Activated B cell treated with CpG ODN at 0.5 μM for 24 hours (primary cell): Measurements from ENCODE around the gene MIA3. TPM values are rescaled to one million over a fixed set of nuclear protein-coding genes. Genes with fewer than 3 reads are reported as not detected.

Experiments used
- ATAC-seq: fragments of 200-7000 bp; cut with Tn5 transposase; one replicate; pipeline ENCODE4 v1.10.0; 2021; ENCODE audit warnings: low read depth, mild to moderate bottlenecking, moderate library complexity
- CTCF ChIA-PET: fragments of 350-600 bp; sonication (Branson Sonifier 250); formaldehyde crosslinking; loops from one replicate; lab custom pipeline; 2021; ENCODE audit warnings: antibody characterized with exemption; lab: Charles Lee
- POLR2A ChIA-PET: fragments of 350-600 bp; sonication (Branson Sonifier 250); formaldehyde crosslinking; loops from one replicate; lab custom pipeline; 2021; ENCODE audit warnings: antibody characterized with exemption; lab: Charles Lee
- DNase-seq: peaks from one replicate; pipeline ENCODE4 v3.0.0; 2022
- H3K27ac Mint-ChIP-seq: one replicate; pipeline ENCODE4 v1.8.0; 2020; ENCODE audit warnings: mixed read lengths
- H3K27me3 Mint-ChIP-seq: one replicate; pipeline ENCODE4 v1.8.0; 2021; ENCODE audit warnings: mixed read lengths
- H3K36me3 Mint-ChIP-seq: one replicate; pipeline ENCODE4 v1.8.0; 2021; ENCODE audit warnings: low read depth, mixed read lengths
- H3K4me1 Mint-ChIP-seq: one replicate; pipeline ENCODE4 v1.8.0; 2021; ENCODE audit warnings: mixed read lengths
- H3K4me3 Mint-ChIP-seq: one replicate; pipeline ENCODE4 v1.8.0; 2020; ENCODE audit warnings: mild to moderate bottlenecking, mixed read lengths
- H3K9me3 Mint-ChIP-seq: one replicate; pipeline ENCODE4 v1.8.0; 2020; ENCODE audit warnings: mixed read lengths
- CTCF ChIP-seq: fragments of 200-600 bp; IDR thresholded peaks from one replicate; pipeline ENCODE4 v1.8.0; 2022; ENCODE audit warnings: antibody characterized with exemption, mild to moderate bottlenecking
- intact Hi-C: fragments of 100-400 bp; cut with micrococcal nuclease; formaldehyde crosslinking; loops from one replicate; pipeline ENCODE4 v1.15.1; 2024
- total RNA-seq: library from RNA; stranded (reverse); gene quantifications from 2 replicates; pipeline ENCODE4 v1.2.3, GENCODE V29; 2022

Gene MIA3
- total RNA-seq, 1 donor from 2014 or later = 83.1 TPM

DNA sequence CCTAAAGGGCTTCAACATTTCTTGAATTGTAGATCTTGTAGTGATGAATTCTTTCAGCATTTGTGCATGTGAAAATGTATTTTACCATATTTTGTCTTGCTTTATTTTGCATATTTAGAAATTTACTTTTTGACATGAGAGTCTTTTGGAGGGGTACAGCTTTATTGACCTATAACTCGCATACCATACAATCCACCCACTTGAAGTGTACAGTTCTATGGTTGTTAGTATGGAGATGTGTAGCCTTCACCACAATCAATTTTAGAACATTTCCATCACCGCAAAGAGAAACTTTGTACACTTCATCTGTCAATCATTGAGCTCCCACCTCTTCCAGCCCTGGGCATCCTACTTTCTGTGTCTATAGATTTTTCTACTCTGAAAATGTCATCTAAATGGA is 7.2 kb upstream of the MIA3 start:
- H3K9me3 Mint-ChIP-seq = peaks cover 4% of the 10 kb centered on the region
- no peak overlapping the region for H3K4me3 Mint-ChIP-seq
- no peak for TF ChIP-seq CTCF
- intact Hi-C loops = no loop called here
- ChIA-PET CTCF (interaction anchor here (0.8 kb wide), 1 partner anchor 471 kb away, joined by 3 read pairs; no protein-coding TSS in a partner anchor), POLR2A (no interaction called here)
- H3K36me3 Mint-ChIP-seq = no peaks in the 10 kb centered on the region
- DNase-seq (no peak), ATAC-seq (no peak)
- H3K27me3 Mint-ChIP-seq = peaks cover 22% of the 10 kb centered on the region
- no peaks in the 10 kb centered on the region for H3K4me1 Mint-ChIP-seq
- no peak overlapping the region for H3K27ac Mint-ChIP-seq

- Mint-ChIP-seq H3K36me3 (no peaks in the 10 kb centered on the region), H3K4me3 (no peak overlapping the region), H3K27ac (no peak overlapping the region), H3K4me1 (peaks cover 8% of the 10 kb centered on the region), H3K27me3 (peaks cover 22% of the 10 kb centered on the region), H3K9me3 (peaks cover 3% of the 10 kb centered on the region)
- intact Hi-C loops = no loop called here
- TF ChIP-seq CTCF = no peak
- no peak for ATAC-seq
- ChIA-PET CTCF (interaction anchor here (1.7 kb wide), 1 partner anchor 21 kb away, joined by 5 read pairs; no protein-coding TSS in a partner anchor), POLR2A (interaction anchor here (0.5 to 0.7 kb wide), 2 partner anchors 30 to 903 kb away, joined by 3 to 5 read pairs; no protein-coding TSS in a partner anchor)
- DNase-seq = no peak
Observed at GRCh38 chr1:222613627-222614026, 4.3 kb upstream of the MIA3 start.

DNA sequence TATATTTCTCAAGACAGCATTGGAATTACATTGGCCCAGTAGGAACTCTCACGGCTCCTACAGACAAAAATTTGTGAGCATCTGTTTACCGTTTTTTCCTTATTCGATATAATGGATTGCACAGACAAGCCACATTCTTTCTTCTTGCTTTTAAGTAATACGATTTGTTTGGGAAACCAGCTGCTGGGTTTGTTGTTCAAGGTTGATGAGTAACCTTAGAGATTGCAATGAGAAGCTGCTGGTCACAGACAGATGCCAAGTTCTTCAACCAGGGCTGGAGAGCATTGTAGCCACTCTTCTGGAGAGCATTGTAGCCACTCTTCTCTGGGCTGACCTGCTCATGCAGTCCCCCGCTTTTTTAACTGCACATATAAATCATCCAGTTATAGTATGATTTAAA is 1.4 kb upstream of the MIA3 start:
- H3K4me3 Mint-ChIP-seq = peak overlapping the region; percentile 93
- no peak for DNase-seq
- H3K27me3 Mint-ChIP-seq = peaks cover 22% of the 10 kb centered on the region
- ChIA-PET CTCF (interaction anchor here (1.2 to 1.3 kb wide), 2 partner anchors 18 to 517 kb away, joined by 4 to 6 read pairs; no protein-coding TSS in a partner anchor), POLR2A (interaction anchor here (1.6 kb wide), 1 partner anchor 27 kb away, joined by 7 read pairs; no protein-coding TSS in a partner anchor)
- ATAC-seq = no peak
- H3K27ac Mint-ChIP-seq = no peak overlapping the region
- H3K36me3 Mint-ChIP-seq = peaks cover 6% of the 10 kb centered on the region
- no peaks in the 10 kb centered on the region for H3K9me3 Mint-ChIP-seq
- H3K4me1 Mint-ChIP-seq = peaks cover 28% of the 10 kb centered on the region
- no peak for TF ChIP-seq CTCF
- intact Hi-C loops = no loop called here

DNA sequence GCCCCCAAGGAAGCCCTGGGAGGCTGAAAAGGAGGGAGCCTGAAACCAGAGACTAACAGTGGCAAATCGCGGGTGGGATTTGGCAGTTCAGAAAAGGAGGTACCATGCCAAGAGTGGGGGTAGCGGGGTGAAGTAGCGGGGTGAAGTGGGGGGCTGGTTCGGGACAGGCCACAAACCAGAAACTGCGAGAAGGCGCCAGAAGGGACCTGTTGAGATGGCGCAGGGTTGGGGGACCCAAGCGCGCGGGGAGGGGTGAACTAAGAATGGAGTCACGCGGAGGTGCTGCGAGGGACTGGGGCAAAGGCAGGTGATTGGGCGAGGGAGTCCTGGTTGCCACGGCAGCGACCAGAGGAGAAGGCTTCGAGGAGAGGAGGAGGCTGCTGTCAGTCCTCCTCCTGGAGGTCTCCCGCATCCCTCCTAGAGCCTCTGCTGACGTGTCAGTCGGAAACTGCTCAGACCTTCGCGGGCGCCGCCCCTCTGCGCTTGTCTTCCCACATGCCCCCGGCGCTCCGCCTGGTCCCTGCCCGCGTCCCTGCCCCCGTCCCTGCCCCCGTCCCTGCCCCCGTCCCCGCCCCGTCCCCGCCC is 438 bp upstream of the MIA3 start:
- CTCF ChIA-PET = no interaction called here

More for the DNA sequence above, 438 bp upstream of the MIA3 start:
- Mint-ChIP-seq H3K9me3 (no peaks in the 10 kb centered on the region), H3K27ac (peak overlapping the region; percentile 91), H3K36me3 (peaks cover 14% of the 10 kb centered on the region), H3K27me3 (peaks cover 20% of the 10 kb centered on the region), H3K4me1 (peaks cover 28% of the 10 kb centered on the region), H3K4me3 (peak overlapping the region; percentile 93)
- ATAC-seq (peak; percentile 92), DNase-seq (peak; percentile 80)
- intact Hi-C loops = loop anchor here (1.0 kb wide), 3 partner anchors 27 to 96 kb away; partner anchors contain the start of gene TAF1A
- POLR2A ChIA-PET = interaction anchor here (1.6 to 2.7 kb wide), 2 partner anchors 26 to 28 kb away, joined by 7 to 13 read pairs; partner anchors contain the start of gene TAF1A
- no peak for TF ChIP-seq CTCF
